Retina (tissue), 1 donor: ENCODE results near the gene KDM5C.
A peak's percentile ranks its signal among the peaks of the same experiment; 100 is the strongest.

ENCODE experiments used
- DNase-seq: peaks from one replicate; pipeline ENCODE4 v3.0.0-alpha.2; 2016

The KDM5C gene

DNA sequence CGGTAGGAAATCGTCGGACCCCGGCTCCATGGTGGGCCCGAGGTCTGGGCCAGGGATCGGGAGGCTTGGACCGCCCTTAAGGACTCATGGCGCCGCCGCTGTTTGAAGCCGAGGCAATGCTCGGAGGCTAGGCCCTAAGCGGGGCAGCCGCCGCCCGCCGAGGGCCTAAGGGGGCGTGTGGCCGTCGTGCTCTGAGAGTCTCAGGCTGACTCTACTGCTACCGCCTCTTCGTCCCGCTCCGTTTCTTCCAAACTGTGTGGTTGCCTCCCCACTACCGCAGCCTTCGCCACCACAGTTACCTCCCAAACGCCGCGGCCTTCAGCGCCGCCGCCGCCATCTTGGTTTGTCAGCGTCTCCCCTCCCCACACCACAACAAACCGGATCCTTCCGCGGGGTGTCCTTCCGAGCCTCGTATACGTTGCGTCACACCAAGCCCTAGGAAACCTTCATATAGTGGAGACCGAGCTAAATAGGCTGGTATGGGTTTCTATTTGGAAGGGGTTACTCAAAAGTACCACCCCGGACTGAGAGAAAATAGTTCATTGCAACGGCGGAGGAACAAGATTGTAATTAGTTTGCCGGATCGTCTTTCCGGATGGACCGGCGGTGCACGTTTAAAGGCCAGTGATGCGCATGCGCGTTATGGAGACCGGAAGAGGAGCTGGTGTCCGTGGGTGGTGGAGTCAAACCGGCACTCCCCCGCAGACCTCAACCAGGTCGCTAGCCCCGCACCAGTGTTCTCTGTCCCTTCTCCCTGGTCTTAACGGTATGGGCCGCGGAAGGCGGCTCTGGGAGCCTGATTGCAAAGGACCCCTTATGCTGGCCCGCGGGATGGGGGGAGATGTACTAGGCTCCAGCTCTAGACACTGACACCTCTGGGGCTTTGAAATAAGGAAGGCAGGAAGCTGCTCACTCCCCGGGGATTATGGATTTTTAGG is at the start of gene KDM5C:
KDM5C (minus strand) TSS at position 348 of the 938 bp plus-strand sequence; CDS start at position 30, 318 bp downstream.
- DNase-seq: peak; percentile 100

DNA sequence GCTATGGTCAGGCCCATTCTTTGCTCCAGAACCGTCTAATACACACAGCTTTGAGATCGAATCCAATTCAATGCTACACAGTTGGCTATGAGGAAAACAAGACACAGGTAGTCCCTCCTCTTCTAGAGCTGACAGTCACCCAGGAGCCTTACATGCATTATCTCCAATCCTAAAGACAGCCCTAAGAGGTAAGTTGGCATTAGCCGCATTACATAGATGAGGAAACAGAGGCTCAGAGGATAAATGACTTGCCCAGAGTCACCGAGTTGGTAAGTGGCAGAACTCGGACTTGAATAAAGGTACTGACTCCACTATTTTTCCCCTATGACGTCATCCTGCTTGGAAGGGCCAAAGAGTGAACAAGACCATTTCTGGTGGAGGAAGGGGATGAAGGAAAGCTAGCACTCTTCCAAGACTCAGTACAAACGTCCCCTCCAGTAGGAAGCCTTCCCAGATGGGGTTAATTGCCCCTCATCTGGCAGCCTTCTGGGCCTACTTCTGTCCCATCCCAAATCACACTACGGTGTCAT is 47.9 kb upstream of the KDM5C start:
- DNase-seq: no peak

DNA sequence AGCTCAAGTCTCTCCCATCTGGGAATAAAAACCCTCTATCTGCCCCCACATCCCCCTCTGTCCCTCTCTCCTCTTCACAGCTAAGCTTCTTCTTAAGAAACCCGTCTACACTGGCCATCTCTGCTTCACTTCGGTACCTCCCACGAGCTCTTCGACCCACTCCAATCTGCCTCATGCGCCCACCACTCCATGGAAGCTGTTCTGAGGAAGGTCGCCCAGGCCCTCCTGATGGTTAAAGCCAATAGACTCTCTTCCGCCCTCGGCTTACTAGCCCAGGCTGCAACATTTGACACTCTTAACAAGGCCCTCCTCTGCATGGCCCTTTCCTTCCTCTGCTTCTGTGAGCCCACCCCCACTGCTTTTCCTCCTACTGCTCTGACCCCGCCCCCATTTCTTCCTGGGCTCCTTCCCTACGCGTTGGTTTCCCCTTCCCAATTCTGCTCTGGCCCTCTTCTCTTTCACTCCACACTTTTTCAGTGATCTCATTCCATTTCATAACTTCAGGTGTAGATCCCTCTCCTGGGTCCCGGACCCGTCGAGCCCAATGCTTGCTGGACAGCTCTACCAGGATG is 44.6 kb upstream of the KDM5C start:
- no peak for DNase-seq

DNA sequence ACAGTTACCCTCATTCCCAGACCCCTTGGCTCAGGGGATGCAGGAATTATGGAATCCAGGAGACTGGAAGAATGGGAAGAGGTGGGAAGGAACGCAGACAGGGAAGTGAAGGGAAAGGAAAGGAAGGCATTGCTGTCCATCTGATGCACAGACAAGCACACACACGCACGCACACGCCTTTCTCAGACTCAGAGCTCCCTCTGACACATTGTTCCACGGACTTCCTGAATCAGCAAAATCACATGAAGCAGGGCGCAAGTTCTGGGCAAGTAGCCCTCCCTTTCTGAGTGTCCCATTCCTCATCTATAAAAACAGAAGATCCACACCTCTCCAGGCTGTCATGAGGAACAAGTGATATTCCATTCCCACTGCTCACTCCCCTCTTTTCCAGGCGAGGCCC is 43.2 kb upstream of the KDM5C start:
- no peak for DNase-seq

DNA sequence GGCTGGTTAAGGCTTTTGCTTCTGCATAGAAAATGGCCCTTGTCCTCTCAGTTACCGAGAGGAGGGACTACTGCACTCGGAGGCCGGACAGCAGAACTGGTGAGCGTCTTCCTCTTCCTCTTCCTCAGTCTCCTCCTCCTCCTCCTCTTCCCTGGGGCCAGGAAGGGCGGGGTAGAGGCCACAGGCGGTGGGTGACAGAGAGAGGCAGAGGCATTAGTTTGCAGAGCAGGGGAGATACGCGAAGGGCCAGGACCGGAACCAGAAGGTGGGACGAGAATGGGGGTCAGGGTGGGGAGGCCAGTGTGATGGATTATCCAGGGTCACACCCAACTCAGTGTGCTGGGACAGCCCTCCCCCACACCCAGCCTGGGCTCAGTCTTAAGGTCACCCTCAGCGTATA is 41.9 kb upstream of the KDM5C start:
- DNase-seq: no peak

DNA sequence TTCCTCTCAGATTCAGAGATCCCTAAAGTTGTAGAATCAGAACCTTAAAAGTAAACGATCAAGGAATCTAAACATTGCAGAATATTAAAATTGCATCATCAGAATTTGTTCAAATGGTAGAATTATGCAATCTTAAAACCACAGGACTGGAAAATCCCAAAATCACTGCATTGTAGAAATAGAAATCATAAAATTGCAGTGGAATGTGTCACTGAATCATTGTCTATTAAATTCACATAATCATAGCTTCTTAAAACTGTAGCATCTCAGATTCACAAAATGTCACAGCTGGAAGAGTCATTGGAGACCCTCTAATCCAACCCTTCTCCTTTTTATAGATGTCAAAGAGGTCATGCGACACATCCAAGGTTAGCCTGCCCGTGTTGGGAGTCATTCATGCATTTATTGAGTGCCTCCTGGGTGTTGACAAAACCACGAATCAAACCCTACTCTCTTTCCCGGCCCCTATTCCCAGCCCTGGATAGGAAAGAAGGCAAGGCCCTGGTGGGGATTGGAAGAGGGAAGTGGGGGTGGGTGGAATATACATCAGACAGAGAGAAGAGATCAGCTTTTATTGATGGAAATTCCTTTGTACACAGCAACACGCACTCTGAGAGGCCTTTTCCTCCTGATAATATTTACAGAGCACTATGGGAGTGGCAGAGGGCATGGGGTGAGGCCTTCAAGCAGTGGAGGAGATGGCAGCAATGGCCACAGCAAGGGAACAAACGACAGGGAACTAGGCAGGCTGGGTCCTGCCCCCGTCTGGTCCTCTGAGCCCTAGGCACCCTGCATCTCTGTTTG is 41.0 kb upstream of the KDM5C start:
- no peak for DNase-seq

DNA sequence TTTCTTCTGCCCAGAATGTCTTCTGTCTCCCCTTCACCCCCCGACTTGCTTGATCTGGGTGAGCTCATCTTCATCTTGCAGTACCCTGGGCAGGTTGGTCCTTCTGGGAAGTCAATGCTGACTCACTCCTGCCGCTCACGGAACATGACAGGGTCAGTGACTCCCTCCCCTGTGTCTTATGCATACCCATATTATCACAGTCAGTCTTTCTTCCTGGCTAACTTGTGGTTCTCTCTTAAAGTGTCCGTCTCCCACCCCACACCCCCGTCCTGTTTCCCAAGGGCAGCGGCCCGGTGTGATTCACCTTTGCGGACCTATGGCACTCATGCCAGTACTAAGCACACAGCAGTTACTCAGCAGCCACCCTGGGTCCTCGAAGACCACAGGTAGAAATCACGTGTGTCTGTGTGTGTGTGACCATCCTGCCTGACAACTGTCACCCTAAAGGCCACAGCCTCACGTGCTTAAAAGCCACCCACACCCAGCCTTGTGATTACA is 38.6 kb upstream of the KDM5C start:
- no peak for DNase-seq

DNA sequence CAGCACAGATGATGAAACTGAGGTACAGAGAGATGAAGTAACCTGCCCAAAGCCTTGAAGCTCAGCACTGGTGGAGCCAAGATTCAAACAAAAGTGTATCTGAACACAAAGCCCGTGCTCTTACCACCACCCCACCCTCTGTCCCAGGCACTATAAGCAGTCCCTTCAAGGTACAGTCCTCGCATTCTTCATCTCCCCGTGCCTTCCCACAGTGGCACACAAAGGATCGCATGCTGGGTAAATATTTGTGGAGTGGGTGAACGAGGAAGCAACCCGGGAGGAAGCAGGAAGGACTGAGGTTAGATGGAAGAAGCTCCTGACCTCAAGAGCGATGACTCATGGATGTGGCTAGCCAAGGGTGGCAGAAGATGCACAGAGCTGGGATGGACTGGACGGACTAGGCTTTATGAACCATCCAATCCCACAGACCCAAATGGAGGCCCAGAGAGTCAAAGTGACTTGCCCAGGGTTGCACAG is 37.9 kb upstream of the KDM5C start:
- no peak for DNase-seq

DNA sequence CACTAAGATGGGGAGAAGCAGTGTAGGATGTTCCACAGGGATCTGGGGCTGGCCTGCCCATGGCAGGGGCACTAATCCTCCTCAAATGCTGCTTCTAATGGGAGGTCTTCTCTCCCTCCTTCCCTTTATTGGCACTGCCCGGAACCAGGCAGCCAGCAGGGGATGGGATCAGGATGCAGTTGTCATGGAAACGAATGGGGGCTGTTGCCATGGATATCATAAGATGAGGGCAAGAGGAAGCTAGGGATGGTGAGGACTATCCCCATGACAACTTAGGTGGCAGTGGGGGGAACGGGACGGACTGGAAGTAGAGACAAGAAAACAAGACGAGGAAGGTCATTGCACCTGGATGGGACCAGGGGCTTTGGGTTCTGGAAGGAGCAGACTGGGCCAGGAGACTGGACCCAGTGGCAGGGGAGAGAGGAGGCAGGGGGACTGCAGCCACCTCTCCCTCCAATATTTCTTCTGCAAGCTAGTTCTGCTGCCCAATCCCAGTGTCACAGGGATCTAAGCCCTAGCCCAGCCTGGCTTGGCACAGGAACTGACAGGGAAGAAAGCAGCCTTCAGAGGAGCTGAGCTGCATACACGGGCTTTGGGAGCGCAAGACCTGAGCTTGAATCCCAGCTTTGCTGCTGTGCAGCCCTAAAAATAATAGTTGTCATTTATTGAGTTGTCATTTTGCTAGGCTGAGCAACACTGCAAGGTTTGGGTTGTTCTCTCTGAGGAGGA is 37.3 kb upstream of the KDM5C start:
- no peak for DNase-seq

DNA sequence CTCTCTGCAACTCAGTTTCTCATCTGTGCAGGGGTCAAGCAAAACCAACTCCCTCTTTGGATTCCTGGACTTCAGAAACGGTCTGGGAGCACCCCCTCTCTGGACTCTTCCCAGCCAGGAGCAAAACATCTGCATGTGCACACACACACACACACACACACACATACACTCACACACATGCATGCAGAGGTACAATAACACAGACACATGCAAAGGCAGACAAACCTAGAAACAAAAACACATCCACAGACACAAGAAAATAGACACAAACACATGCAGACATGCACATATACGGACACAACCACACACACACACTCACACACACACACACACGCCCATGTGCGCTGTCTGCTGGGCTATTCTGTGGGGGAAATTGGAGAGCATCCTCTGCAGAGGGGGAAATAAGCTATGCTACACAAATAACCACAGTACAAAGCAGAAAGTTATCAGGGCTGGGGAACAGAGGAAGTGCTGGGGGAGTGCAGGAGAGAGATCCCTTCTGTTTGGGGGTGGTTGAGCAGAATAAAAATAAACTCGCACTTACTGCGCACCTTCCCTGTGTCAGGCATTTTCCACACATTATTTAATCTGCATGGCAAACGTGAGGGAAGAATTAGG is 36.5 kb upstream of the KDM5C start:
- no peak for DNase-seq

DNA sequence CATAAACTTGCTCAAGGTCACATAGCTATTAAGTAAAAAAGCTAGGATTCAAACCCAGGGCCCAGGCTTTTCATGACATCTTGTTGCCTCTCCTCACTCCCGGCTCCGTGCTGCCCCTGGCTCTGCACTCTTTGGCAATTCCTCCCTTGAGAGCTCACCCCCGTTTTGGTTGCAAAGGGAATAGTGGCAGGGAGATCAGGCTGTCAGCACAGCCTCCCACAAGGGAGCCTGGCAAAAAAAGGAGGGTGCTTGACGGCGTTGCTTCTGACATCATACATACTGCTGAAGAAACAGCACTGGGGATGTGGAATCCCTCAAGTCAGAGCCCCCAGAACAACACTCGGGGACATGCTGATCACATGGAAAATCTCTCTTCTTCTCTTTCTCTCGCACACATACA is 35.8 kb upstream of the KDM5C start:
- no peak for DNase-seq

DNA sequence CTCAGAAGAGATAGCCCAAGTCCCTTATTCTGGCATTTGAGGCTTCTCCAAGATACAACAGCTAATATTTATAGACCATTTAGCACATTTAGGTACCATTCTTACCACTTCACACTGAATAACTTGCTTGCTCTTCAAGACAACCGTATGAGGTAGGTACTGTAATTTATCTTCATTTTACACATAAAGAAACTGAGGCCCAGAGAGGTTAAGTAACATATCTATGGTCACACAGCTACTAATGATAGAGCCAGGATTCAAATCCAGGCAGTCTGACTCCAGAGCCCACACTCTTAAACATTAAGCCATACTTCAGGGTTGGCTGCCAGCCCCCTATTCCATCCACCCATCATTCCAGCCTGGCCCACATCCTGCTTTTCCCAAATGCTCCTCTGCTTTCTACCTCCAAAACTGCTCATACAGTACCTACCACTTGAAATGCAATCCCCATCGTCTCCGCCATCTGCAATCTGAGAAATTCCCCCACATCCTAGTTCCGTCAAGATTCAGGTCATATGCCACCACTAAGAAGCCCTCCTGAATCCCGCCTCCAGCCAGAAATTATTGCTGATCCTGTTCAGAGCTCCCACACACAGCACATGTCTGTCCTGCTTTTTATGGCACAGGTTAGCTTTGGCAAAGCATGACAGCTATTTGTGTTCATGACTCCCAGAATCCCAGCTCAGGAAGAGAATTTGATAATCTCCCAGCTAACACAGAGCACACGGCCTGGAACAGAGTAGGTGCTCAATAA is 32.8 kb upstream of the KDM5C start:
- no peak for DNase-seq

DNA sequence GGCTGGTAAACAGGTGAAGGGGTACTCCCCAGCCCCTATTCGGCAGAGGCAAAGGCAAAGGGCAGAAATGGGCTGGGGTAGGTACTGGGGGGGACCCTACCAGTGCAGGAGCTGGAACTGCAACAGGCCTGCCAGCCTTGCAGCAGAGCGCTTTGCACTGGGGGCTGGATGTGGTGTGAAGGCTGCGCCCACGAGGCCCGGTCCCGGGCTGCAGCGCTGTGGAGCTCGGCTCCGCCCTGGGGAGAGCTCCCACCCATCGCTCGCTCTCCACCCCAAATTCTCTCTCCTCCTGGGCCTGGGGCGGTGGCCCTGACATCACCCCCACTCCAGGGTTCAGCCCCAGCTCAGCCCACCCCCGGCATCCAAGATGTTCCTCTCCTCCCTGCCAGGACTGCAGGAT is 32.2 kb upstream of the KDM5C start:
- DNase-seq: no peak

DNA sequence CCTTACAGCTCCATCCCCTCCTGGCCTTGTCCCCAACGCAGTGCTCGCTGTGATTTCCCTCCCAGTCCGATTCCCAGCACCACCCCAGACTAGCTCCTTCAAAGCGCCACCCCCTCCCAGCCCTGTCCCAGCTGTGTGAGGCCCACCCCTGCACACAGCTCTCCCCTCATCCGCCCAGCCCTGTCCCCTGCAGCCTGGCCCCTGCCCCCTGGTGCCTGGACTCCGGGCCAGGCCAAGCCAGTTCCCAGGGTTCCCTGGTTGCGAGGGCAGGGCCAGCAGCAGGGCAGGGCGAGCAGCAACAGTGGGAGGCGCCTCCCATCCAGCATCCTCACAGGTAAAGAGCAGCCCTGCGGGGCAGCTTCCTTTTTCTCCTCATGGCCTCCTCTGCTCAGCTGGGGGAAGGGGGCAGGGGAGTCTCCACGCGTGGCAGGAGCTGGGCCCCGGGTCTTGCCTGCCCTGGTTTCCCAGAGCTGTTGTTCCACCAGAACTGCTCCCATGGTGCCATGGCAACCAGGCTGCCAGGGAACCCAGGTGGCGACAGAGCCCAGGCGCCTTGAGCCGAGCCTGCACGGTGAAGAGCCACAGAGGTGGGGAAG is 31.5 kb upstream of the KDM5C start:
- DNase-seq: peak; percentile 41

DNA sequence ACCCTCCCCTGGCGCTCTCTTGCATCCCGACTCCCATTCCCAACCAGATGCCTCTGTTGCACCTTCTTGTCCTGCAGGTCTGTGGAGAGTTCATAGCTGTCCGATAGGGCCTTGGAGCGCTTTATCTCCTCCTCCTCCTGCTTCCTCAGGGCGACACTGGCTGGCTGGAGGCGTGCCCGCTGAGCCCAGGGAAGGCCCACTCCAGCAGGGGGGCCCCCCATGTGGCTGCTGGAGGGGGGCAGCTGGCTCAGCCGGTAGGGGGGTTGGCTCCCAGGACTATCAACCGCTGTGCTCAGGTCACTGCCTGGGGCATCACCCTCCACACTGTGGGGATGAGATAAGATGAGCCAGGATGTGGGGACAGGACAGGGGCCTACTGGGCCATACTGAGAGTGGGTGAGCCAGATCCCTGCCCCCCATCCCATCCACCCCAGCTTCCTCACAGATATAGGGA is 30.8 kb upstream of the KDM5C start:
- no peak for DNase-seq

DNA sequence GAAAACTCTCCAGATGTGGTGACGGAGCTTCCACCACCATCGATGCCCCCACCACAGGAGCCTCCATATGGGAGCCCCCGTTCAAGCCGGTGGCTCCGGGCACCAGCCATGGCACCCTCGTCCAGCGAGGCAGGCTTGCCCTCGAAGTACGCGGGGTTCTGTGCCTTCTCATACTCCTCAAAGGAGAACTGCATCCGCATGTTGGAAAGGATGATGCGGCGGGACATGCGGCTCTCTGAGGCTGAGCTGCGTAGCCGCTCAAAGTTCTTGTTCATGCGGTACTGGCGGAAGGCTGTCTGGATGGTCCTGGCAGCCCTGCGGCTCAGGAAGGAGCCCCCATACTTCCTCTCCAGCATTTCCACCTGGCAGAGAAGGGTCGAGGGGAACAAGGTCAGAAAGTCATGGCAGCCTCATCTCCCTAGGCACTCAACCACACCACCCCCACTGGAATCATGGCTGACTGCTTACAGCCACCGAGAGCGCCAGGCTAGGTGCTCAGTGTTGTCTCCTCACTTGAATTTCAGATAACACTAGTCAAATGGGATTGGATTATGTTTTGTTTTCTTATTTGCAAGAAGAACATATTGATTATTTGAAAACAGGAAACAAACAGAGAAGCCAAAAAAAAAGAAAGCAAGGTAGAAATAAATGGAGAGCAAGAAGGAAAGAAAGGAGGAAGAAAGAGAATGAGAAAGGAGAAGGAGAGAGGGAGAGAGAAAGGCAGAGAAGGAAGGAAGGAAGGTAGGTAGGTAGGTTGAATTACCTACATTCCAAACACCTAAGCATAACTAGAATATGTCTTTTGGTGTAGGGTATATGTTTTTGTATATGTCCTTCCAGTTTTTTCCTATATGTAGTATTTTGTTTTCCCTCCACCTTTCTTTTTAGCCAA is 29.8 kb upstream of the KDM5C start:
- DNase-seq: no peak

DNA sequence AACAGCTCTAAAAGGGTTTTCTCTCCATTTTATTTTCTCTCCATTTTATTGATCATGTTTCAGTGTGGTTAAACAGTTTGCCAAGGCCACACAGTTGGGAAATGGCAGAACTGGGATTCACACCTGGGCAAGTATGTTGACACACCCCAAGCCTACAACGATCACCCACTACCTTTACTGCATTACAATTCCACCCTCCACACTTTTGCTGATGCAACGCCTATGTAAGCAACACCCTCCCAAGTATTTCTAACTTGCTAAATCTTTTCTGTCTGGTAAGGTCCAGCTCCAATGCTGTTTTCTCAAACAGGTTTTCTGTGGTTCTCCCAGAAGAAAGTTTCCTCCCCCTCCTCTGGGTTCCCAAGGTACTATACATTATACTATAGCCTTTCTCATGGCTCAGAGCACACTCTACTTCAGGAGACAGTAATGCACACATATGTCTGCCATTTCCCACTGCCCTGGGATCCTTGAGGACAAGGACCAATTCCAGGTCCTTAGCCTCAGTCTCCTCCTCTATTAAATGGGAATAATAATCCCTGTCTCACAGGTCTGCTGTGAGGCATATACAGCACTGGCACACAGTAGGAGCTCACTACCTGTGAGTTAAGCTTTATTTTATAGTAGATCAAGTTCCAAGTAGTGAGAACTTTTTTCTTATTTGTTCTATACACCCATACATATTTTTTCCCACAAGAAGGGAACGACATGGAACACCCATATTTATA is 28.4 kb upstream of the KDM5C start:
- DNase-seq: no peak

DNA sequence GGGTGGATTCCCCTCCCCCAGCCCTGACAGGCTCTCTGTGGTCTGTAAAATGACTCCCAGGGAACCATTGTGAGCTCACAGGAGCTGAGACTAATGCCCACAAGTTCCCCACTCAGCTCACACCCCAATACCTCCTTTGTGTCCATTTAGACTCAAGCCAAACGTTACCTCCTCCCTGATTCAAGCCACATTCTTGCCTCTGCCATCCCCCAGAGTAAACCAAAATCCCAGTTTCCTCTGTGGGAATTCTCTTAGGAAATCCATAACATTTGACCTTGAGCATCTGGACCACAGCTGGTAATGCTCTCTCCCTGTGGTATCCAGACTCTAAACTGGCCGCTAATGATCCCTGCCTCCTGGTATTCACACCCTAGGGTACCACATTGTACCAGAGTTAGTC is 26.3 kb upstream of the KDM5C start:
- no peak for DNase-seq

DNA sequence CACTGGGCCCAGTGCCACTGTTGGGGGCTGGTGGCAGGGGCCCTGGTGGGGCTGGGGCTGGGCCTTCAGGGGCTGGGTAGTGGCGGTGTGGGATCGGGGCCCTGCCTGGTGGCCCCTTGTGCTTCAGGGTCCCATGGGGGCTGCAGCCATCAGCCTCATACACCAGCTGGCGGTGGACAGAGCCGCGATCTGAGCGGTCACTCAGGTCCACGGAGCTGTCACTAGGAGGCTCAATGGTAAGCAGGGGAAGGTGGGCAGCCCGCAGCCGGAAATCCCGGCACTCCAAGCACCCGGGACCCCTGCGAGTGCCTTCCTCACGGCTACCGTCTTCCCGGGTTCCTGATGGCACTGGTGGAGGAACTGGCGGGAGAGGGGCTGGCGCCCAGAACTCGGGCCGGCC is 25.5 kb upstream of the KDM5C start:
- no peak for DNase-seq
